ENCODE measurements around the gene IQCM.

Gene IQCM, protein sequence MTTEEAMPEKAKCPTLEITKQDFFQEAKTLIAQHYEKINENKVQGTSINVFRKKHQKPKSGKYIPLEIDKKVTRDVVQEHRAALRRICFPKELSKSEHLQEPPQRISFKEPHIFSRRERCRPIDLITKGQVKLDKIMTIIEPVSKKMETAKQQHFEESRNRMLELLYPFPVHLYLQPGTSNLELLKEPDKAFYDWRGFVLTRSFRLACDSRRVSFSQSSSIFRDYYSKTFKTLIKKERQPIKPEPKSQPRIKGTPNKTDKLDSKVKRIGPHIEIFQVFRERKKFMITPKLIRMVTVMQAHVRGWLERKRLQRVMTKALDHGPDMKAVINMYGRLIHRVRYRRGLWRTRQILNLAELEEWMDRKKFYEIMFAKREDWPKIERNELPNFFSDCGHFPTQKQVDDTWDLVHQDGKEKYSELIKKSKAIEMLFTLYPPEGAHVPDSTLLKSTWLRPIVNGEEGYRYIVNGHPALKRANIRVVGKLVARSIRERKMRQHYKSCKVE

DNA sequence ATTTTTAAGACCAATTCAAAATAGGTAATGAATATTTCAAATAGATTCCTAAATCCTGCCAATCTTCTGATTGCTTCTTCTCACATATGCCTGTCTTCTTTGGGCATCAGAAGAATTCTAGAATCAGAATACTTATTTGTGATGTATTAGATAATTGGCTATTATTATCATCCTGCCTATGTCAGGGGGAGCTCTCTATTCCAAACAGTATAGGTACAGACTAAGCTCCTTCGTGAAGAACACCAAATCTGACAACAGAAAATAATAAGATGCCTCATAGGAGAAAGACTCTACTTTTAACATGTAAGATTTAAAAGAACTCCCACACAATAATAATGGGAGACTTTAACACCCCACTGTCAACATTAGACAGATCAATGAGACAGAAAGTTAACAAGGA, at the start of gene IQCM:
IQCM (minus strand) TSS at position 101 of the 400 bp plus-strand sequence. CDS start 73,152 bp downstream, outside the sequence.
- no peak for DNase-seq

DNA sequence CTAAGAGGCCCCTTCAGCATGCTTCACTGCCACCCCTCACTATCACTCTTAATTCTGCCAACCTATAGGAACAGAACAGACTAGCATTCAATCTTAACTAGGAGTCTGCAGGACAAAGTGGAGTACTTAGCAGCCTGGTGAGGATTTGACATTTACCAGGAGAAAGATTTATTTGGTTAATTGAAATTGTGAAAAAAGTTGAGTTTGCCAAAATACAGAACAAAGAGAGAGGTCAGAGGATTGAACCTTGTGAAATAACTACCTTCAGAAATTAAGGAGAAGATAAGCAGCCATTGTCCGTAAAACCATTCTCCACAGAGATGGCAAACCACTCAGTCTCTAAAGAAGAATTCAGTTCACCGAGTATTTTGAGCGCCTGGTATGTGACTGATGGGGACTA, 41.8 kb upstream of the IQCM start:
- no peak for DNase-seq

DNA sequence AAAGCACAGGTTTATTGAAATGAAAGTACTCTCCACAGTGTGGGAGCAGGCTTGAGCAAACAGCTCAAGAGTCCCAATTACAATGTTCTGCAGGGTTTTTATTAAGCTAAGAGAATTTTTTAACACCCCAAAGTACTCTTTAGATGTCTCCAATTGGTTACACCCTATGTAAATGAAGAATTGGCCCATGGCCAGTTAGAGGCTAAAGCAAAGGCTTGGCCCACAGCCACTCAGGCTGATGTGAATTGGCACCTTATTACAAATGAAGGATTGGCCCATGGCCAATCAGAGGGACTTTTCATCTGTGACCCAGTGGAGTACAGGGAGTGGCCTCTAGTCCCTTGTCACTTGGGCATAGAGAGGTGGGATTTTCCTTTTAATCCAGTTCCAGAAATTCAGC, 30.1 kb upstream of the IQCM start:
- DNase-seq = no peak

DNA sequence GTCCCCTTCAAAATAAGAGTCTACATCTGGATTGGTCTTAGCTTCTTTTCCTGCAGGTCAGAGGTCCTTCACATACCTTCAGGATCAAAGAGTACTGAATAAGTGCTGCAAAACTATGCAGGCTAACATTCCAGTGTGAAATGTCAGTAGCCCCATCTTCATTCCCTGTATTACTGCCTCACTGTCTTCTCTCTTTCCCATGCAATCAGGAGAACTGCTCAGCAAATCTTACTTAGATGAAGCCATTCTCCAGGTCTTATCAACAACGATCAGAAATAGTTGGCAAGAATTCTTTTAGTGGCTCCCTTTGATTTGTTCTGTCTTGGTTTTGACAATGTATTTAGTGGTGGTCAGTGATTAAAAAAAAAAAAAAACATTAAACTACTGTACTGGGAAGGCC, 26.0 kb upstream of the IQCM start:
- no peak for DNase-seq

DNA sequence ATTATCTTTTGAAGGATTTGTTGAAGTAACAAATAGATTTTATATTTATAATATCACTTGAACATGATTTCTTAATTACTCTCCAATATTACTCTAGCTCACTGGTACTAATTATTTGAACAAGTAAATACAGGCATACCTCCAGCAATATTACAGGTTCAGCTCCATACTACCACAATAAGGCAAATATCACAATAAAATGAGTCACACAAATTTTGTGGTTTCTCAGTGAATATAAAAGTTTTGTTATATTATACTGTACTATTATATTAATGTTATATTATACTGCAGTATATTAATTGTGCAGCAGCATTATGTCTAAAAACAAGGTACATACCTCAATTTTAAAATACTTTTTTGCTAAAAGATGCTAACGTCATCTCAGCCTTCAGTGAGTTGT, 22.4 kb upstream of the IQCM start:
- no peak for DNase-seq

DNA sequence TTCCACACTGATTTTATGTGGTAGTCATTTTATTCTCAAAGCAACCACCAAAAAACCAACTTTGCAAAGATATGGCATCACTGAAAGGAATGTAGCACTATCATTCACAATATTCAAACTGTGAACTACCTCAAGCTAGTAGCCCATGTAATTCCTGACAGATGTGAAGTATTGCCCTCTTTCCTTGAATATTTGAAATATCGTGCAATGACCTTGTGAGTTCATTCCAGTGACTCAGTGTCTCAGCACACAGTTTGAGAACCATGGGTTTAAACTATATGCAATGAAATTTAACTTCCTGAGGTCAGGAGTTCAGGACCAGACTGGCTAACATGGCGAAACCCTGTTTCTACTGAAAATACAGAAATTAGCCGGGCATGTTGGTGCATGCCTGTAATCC, 20.9 kb upstream of the IQCM start:
- no peak for DNase-seq

DNA sequence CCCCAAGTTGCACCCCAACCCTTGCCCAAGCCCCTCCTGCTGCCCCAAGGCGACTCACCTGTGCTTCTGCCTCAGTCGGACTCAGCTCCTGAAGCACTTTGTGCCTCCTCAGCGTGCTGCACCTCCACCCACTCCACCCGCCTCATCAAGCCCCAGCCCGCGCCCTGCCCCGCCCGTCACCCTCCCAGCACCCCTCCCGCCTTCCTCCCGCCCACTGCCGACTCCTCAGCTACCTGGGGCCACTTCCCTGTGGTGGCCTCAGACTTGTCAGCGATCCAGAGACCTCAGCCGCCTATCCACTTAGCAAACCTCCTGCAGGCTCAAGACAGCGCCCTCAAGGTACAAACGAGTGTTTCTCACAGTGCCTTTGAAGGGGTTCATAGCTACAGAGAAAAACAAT, 19.6 kb upstream of the IQCM start:
- DNase-seq = no peak

DNA sequence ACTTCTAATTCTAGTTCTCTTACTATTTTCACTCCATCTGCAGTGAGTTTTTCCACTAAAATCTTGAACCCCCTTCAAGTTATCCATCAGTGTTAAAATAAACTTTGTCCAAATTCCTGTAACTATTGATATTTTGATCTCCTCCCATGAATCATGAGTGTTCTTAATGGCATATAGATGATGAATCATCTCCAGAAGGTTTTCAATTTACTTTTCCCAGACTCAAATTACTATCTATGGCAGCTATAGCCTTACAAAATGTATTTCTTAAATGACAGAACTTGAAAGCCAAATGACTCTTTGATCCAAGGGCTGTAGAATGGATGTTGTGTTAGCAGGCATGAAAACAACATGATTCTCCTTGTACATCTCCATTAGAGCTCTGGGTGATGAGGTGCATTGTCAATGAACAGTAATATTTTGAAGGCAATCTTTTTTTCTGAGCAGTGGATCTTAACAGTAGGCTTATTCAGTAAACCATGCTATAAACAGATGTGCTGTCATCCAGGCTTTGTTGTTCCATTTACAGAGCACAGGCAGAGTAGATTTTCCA, 16.1 kb upstream of the IQCM start:
- DNase-seq = no peak

DNA sequence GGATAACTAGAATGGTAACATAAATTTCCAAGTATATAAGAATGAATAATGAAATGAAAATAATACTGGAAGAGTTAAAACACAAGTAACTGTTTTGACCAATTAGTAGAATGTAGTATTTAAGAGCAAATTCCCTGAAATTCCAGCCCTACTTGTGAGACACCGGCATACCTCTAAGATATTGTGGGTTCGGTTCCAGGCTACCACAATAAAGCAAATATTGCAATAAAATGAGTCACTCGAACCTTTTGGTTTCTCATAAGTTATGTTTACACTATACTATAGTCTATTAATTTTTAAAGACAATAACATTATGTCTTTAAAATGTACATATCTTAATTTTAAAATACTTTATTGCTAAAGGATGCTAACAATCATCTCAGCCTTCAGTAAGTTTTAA, 15.2 kb upstream of the IQCM start:
- DNase-seq = no peak

DNA sequence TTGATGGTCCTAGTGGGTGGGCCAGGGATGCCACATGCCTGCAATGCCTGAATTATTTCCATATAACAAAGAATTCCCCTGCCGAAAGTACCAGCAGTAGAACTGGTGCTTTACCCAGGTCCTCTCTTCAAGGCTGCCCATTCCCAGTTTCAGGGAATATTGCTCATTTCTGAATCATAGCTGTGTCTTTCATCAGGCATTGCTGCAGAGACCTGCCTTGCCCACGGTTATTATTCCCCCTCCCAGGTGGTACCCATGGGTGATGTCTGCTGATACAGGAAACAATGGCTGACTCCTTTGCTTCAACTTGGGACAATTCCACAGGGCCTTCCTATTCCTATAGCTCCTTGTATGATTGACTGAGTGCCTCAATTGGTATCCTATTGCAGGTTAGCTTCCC, 9.7 kb upstream of the IQCM start:
- DNase-seq = no peak

DNA sequence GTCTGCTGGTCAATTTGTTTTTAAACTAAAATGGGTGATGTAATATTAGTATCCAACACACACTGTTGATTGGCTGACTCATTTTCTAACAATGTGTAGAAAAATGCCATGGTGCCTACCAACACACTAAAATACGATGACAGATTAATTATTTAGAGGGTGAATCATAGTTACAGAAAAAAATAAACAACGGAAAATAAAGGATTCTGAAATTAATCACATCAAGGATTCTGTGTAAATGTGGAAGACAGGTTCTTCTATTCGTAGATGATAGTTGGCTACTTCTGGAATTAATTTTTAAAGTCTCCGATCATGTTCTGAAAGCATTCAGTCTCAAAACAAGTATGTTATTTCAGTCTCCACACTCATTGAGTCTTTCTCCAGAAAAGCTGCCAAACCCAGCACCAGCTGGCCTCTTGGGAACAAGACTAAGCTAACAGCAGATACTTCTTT, 8.2 kb upstream of the IQCM start:
- DNase-seq = no peak

DNA sequence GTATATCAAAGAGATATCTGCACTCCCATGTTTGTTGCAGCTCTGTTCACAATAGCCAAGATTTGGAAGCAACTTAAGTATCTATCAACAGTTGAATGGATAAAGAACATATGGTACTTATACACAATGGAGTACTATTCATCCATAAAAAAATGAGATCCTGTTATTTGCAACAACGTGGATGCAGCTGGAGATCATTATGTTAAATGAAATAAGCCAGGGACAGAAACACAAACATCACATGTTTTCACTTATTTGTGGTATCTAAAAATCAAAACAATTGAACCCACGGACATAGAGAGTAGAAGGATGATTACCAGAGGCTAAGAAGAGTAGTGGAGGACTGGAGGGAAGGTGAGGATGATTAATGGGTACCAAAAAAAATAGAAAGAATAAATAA, 14.2 kb downstream of the IQCM start:
- no peak for DNase-seq

DNA sequence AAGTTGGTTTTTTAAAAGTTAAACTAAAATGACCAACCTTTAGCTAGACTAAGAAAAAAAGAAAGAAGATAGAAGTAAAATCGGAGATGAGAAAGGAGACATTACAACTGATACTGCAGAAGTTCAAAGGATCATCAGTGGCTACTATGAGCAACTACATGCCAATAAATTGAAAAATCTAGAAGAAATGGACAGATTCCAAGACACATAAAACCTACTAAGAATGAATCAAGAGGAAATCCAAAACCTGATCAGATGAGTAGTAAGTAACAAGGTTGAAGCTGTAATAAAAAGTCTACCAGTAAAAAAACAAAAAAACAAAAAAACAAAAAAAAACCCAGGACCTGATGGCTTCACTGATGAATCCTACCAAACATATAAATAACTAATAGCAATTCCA, 16.1 kb downstream of the IQCM start:
- no peak for DNase-seq

DNA sequence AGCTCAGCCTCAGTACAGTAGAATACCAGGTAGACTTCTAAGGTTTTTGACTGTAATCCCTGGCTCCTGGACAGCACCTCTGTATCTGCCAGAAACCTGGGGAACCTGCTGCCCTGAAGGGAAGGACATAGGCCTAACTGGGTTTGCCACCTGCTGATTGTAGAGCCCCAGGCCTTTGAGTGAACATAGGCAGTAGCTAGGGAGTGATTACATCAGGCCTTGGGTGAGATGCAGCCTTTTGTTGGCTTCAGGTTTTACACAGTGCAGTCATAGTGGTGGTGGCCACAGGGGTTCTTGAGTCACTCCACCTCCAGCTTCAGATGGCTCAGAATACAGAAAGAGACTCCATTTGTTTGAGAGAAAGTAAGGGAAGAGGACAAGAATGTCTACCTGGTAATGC, 19.3 kb downstream of the IQCM start:
- DNase-seq = no peak

DNA sequence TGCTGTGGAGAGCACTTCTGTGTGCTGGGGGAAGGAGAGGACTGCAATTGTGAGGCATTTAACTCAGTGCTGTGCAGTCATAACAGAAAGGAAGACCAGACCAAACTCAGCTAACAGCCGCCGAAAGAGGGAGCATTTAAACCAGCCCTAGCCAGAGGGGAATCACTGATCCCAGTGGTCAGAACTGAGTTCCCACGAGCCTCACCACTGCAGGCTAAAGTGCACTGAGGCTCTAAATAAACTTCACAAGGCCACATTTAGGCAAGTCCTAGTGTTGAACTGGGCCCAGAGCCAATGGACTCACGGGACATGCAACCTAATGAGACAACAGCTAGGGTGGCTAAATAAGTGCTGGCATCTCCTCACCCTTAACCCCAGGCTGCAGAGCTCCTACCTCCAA, 20.4 kb downstream of the IQCM start:
- DNase-seq = no peak

DNA sequence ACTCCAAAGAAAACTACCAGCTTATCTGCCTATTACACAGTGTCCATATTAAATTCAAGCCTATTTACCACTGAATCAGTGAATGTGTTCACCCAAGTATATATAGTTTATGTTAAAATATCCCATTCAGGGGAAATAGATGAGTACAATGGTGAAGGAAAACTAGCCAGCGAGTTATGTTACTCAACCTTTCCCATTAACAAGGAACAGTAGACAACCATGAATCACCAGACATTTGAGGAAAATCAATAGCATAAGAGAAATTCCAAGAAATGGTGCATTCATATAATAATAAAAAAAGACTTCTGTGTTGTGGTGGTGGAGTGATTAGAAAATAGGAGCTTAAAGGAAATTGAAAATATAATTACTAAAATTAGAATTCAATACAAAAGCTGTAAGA, 21.3 kb downstream of the IQCM start:
- no peak for DNase-seq

DNA sequence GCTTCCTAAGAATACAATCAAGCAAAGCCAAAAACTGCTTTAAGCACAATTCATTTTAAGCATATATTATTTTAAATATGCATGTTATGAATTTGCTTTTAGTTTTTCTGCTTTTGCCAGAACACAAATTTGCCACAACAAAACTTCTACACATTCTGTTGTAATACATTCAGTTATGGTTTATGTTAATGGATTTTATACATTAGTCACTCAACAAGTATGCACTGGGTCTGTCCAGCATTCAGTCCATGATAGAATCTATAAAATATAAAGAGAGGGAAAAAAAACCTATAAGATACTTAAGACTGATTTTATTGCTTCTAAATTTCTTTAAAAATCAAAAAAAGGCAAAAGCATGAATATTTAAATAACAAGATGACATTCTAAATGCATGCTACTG, 22.2 kb downstream of the IQCM start:
- DNase-seq = no peak

DNA sequence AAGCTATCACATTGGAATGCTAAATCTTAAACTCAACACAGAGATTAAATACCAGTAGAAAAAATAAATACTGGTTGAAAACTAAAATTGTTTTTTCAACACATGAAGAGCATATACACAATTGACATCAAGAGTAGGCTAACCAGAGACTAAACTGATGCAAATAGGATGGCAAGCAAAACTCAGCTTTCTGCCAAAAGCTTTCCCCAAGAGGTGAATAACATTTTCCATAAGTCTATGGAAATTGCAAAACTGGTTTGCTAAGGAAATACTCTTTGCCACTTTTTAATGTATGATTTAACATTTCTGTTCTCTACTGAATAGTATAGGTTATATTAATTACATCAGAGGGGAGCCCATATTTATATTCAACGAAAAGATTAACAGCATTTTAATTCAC, 23.8 kb downstream of the IQCM start:
- DNase-seq = no peak

DNA sequence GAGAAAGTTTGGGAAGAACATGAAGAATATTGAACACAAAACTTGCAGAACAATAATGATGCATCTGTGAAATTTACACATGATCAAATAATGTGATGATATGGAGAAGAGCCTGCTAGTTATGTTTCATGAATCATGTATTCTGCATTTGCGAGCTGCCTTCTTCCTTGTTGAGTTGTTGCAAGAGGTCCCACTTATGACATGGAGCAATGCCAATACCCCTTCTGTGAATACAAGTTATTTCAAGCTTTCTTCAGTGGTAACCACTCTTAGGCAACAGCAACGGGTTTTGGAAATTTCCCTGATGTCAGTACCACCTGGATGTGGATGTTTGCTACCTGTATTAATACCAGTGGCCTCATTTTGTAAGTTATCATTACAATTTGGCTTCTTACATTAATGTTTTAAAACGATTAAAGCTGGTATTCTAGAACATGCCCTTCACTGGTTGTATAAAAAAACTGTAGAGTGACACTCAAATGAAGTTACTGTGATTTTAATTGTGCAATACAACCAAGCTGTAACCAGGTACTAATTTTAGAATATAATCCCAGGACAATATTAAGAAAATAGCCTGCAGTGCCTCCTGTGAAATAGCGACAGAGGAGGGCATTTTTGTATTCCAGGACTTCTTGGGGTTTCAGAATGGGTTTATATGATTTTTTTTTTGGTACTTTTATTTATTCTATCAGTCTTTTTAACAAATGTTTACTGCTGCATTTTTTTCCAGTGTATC, 25.3 kb downstream of the IQCM start:
- DNase-seq = no peak

DNA sequence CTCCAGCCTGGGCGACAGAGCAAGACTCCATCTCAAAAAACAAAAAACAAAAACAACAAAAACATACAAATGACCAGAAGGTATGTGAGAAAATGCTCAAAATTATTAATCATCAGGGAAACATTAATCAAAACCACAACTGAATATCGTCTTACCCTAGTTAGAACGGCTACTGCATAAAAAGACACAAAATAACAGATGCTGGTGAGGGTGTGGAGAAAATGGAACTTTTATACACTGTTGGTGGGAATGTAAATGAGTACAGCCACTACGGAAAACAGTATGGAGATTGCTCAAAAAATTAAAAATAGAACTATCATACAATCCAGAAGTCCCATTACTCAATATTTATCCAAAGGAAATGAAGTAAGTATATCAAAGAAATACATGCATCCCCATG, 27.3 kb downstream of the IQCM start:
- DNase-seq = no peak

DNA sequence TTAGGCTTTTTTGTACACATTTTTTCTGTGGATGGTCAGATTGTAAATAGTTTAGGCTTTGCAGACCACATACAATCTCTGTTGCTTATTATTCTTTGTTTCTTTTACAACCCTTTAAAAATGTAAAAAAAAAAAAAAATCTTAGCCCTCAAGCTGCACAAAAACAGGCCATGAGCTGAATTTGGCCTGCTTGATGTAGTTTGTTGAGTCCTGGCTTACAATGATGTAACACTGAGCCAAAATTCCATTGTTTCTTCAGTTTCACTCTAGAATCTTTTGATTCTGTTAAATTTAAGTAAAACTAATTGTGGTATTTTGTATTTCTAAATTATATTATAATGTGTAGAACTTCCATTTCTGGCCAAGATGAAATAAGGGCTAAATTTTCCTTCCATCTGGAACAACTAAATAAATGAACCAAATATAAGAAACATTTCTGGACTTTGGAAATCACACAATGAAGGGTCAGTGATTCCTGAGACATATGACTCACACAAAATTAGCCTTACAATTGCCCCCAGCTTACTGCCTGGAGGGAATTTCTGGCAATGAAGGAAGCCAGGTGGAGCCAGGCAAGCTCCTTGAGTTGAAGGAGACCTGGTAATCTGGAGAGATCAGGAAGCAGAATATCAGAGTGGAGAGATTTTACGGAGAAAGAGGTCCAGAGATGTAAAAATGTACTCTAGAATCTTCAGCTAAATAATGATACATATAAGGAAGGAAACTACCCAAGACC, 29.8 kb downstream of the IQCM start:
- no peak for DNase-seq

DNA sequence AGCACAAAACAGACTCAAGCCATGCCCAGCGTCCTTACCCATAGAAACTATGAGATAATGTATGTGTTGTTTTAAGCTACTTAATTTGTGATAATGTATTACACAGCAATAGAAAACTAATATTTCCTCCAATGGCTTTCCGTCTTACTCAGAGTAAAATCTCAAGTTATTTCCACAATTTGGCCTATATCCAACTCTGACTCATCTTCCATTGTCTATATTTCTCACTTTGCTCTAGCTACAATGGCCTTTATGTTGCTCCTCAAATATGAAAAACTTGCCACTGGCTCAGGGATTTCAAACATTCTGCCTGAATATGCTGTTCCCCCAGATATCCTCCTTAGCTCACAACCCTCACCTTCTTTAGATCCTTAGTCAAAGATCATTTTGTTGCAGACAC, 31.6 kb downstream of the IQCM start:
- DNase-seq = no peak

DNA sequence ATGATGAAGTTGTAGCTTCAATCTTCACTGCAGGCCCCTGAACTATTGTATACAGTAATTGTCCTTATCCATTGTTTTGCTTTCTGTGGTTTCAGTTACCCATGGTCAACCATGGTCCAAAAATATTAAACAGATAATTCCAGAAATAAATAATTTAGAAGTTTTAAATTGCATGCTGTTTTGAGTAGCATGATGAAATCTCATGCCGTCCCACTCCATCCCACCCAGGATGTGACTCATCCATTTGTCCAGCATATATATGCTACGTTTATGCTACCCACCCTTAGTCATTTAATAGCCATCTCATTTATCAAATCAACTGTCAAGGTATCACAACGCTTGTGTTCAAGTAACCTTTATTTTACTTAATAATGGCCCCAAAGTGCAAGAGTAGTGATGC, 34.5 kb downstream of the IQCM start:
- no peak for DNase-seq

Measured in suppressor macrophage treated with lipopolysaccharide for 1 hour (primary cell).